ENCODE data around the gene BLVRA.
A peak's percentile ranks its signal among the peaks of the same experiment; 100 is the strongest.
"Not testable (repeated sequence)": the region's sequence is repeated elsewhere in the genome, so short reads cannot be mapped to it uniquely, and the experiment has no call there.

BLVRA gene

GRCh38 chr7:43729214-43729923, 29.1 kb upstream of the BLVRA start, which contains the start of gene COA1:
TSS of gene COA1 (minus strand) at chr7:43729523. CDS start at chr7:43648614, 80,909 bp downstream.
- no peaks in the 10 kb centered on the region for H4K20me1 ChIP-seq (ENCODE audit: control insufficient read depth, insufficient read depth, low read depth, low read length)
- TF ChIP-seq, protein P1, sequence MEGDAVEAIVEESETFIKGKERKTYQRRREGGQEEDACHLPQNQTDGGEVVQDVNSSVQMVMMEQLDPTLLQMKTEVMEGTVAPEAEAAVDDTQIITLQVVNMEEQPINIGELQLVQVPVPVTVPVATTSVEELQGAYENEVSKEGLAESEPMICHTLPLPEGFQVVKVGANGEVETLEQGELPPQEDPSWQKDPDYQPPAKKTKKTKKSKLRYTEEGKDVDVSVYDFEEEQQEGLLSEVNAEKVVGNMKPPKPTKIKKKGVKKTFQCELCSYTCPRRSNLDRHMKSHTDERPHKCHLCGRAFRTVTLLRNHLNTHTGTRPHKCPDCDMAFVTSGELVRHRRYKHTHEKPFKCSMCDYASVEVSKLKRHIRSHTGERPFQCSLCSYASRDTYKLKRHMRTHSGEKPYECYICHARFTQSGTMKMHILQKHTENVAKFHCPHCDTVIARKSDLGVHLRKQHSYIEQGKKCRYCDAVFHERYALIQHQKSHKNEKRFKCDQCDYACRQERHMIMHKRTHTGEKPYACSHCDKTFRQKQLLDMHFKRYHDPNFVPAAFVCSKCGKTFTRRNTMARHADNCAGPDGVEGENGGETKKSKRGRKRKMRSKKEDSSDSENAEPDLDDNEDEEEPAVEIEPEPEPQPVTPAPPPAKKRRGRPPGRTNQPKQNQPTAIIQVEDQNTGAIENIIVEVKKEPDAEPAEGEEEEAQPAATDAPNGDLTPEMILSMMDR (IDR thresholded peaks at IDR 0.05; ENCODE audit: low read depth, low read length, poor library complexity, severe bottlenecking): peak; percentile 38
- no peak for TF ChIP-seq EZH2phosphoT487 (IDR thresholded peaks at IDR 0.05; ENCODE audit: borderline replicate concordance, low read length)
- peaks cover 50% of the 10 kb centered on the region for H3K79me2 ChIP-seq (ENCODE audit: control insufficient read depth, low read length)
- peak within 1 kb of the TSS; percentile 74 for H3K4me2 ChIP-seq (ENCODE audit: low read length)
- H3K27ac ChIP-seq (ENCODE audit: low read depth, low read length): peak within 1 kb of the TSS; percentile 37
- no peaks in the 10 kb centered on the region for H3K9me2 ChIP-seq (replicated peaks; ENCODE audit: control insufficient read depth, low read length)
- peaks cover 29% of the 10 kb centered on the region for H3K4me1 ChIP-seq (ENCODE audit: control insufficient read depth, low read length)
- peaks cover 11% of the 10 kb centered on the region; the same call in 1 of the 2 replicates for H3K36me3 ChIP-seq (ENCODE audit: control insufficient read depth, low read length)
- H3K27me3 ChIP-seq (ENCODE audit: control insufficient read depth, low read length): no peaks in the 10 kb centered on the region
- no peaks in the 10 kb centered on the region for H3K9me3 ChIP-seq (ENCODE audit: control insufficient read depth, insufficient read depth, low read length)
- H3K4me3 ChIP-seq (ENCODE audit: low read length): peak within 1 kb of the TSS; percentile 88
- no peaks in the 10 kb centered on the region for H3F3A ChIP-seq (ENCODE audit: control insufficient read depth, insufficient read depth)

- Histone ChIP-seq H3K36me3 (ENCODE audit: control insufficient read depth, low read length) (peaks cover 11% of the 10 kb centered on the region; the same call in 1 of the 2 replicates), H3K27ac (ENCODE audit: low read depth, low read length) (peak overlapping the region; percentile 37), H3K9me2 (replicated peaks; ENCODE audit: control insufficient read depth, low read length) (no peaks in the 10 kb centered on the region), H3F3A (ENCODE audit: control insufficient read depth, insufficient read depth) (no peaks in the 10 kb centered on the region), H3K4me3 (ENCODE audit: low read length) (peak overlapping the region; percentile 88), H3K79me2 (ENCODE audit: control insufficient read depth, low read length) (peaks cover 45% of the 10 kb centered on the region), H3K27me3 (ENCODE audit: control insufficient read depth, low read length) (no peaks in the 10 kb centered on the region), H3K4me2 (ENCODE audit: low read length) (peak overlapping the region; percentile 74), H3K9me3 (ENCODE audit: control insufficient read depth, insufficient read depth, low read length) (no peaks in the 10 kb centered on the region), H4K20me1 (ENCODE audit: control insufficient read depth, insufficient read depth, low read depth, low read length) (no peaks in the 10 kb centered on the region), H3K4me1 (ENCODE audit: control insufficient read depth, low read length) (peaks cover 29% of the 10 kb centered on the region)
- TF ChIP-seq, protein P1 (IDR thresholded peaks at IDR 0.05; ENCODE audit: low read depth, low read length, poor library complexity, severe bottlenecking): no peak
- no peak for TF ChIP-seq EZH2phosphoT487 (IDR thresholded peaks at IDR 0.05; ENCODE audit: borderline replicate concordance, low read length)
Observed at GRCh38 chr7:43729924-43730248, 28.6 kb upstream of the BLVRA start.

- H3F3A ChIP-seq (ENCODE audit: control insufficient read depth, insufficient read depth); H3K27me3 ChIP-seq (ENCODE audit: control insufficient read depth, low read length); H3K27ac ChIP-seq (ENCODE audit: low read depth, low read length); H3K4me2 ChIP-seq (ENCODE audit: low read length); H3K9me2 ChIP-seq (replicated peaks; ENCODE audit: control insufficient read depth, low read length); H4K20me1 ChIP-seq (ENCODE audit: control insufficient read depth, insufficient read depth, low read depth, low read length); H3K4me3 ChIP-seq (ENCODE audit: low read length); H3K9me3 ChIP-seq (ENCODE audit: control insufficient read depth, insufficient read depth, low read length): not testable (repeated sequence)
- Histone ChIP-seq H3K36me3 (ENCODE audit: control insufficient read depth, low read length) (peaks cover 11% of the 10 kb centered on the region; the same call in 1 of the 2 replicates), H3K4me1 (ENCODE audit: control insufficient read depth, low read length) (peaks cover 28% of the 10 kb centered on the region), H3K79me2 (ENCODE audit: control insufficient read depth, low read length) (peaks cover 29% of the 10 kb centered on the region)
Observed at GRCh38 chr7:43731494-43731893, 27.0 kb upstream of the BLVRA start.

- H3F3A ChIP-seq (ENCODE audit: control insufficient read depth, insufficient read depth); H3K36me3 ChIP-seq (ENCODE audit: control insufficient read depth, low read length); H3K79me2 ChIP-seq (ENCODE audit: control insufficient read depth, low read length); H3K4me1 ChIP-seq (ENCODE audit: control insufficient read depth, low read length); H3K27me3 ChIP-seq (ENCODE audit: control insufficient read depth, low read length); H3K27ac ChIP-seq (ENCODE audit: low read depth, low read length); H4K20me1 ChIP-seq (ENCODE audit: control insufficient read depth, insufficient read depth, low read depth, low read length); H3K9me3 ChIP-seq (ENCODE audit: control insufficient read depth, insufficient read depth, low read length); H3K9me2 ChIP-seq (replicated peaks; ENCODE audit: control insufficient read depth, low read length); H3K4me2 ChIP-seq (ENCODE audit: low read length); H3K4me3 ChIP-seq (ENCODE audit: low read length): not testable (repeated sequence)
Observed at GRCh38 chr7:43734575-43735332, 23.7 kb upstream of the BLVRA start.
